ENCODE results near the gene GAB4.
"Not testable (repeated sequence)": the region's sequence is repeated elsewhere in the genome, so short reads cannot be mapped to it uniquely, and the experiment has no call there.

GAB4 gene

GRCh38 chr22:17007852-17008731, at the start of gene GAB4:
TSS of gene GAB4 (minus strand) at chr22:17008222. CDS start at chr22:17008114, 108 bp downstream.
- DNase-seq = no peak
- in situ Hi-C loops (cut with MboI; ENCODE audit: low pct_unique_long_range_greater_than_20kb, low sequenced_read_pairs) = no loop called here

- DNase-seq = no peak
- in situ Hi-C loops (cut with MboI; ENCODE audit: low pct_unique_long_range_greater_than_20kb, low sequenced_read_pairs) = no loop called here
Observed at GRCh38 chr22:17056807-17057206, 48.8 kb upstream of the GAB4 start.

GRCh38 chr22:17056058-17056457, 48.0 kb upstream of the GAB4 start:
- in situ Hi-C loops (cut with MboI; ENCODE audit: low pct_unique_long_range_greater_than_20kb, low sequenced_read_pairs) = no loop called here
- DNase-seq = no peak

GRCh38 chr22:17047656-17048055, 39.6 kb upstream of the GAB4 start:
- in situ Hi-C loops (cut with MboI; ENCODE audit: low pct_unique_long_range_greater_than_20kb, low sequenced_read_pairs) = loop anchor here (10.0 kb wide), 1 partner anchor 83 kb away; no protein-coding TSS in a partner anchor
- no peak for DNase-seq

- in situ Hi-C loops (cut with MboI; ENCODE audit: low pct_unique_long_range_greater_than_20kb, low sequenced_read_pairs) = loop anchor here (10.0 kb wide), 1 partner anchor 82 kb away; no protein-coding TSS in a partner anchor
- DNase-seq = no peak
Observed at GRCh38 chr22:17046566-17047348, 38.7 kb upstream of the GAB4 start.

GRCh38 chr22:17043521-17043920, 35.5 kb upstream of the GAB4 start:
- in situ Hi-C loops (cut with MboI; ENCODE audit: low pct_unique_long_range_greater_than_20kb, low sequenced_read_pairs) = loop anchor here (10.0 kb wide), 1 partner anchor 79 kb away; no protein-coding TSS in a partner anchor
- DNase-seq = no peak

GRCh38 chr22:17036842-17037711, 29.1 kb upstream of the GAB4 start:
- in situ Hi-C loops (cut with MboI; ENCODE audit: low pct_unique_long_range_greater_than_20kb, low sequenced_read_pairs); DNase-seq: not testable (repeated sequence)

- in situ Hi-C loops (cut with MboI; ENCODE audit: low pct_unique_long_range_greater_than_20kb, low sequenced_read_pairs); DNase-seq: not testable (repeated sequence)
Observed at GRCh38 chr22:17035976-17036841, 28.2 kb upstream of the GAB4 start.

- no peak for DNase-seq
- in situ Hi-C loops (cut with MboI; ENCODE audit: low pct_unique_long_range_greater_than_20kb, low sequenced_read_pairs) = no loop called here
Observed at GRCh38 chr22:17035246-17035645, 27.2 kb upstream of the GAB4 start.

- DNase-seq; in situ Hi-C loops (cut with MboI; ENCODE audit: low pct_unique_long_range_greater_than_20kb, low sequenced_read_pairs): not testable (repeated sequence)
Observed at GRCh38 chr22:17034532-17034931, 26.5 kb upstream of the GAB4 start.

GRCh38 chr22:17032277-17032676, 24.3 kb upstream of the GAB4 start:
- in situ Hi-C loops (cut with MboI; ENCODE audit: low pct_unique_long_range_greater_than_20kb, low sequenced_read_pairs); DNase-seq: not testable (repeated sequence)

- DNase-seq; in situ Hi-C loops (cut with MboI; ENCODE audit: low pct_unique_long_range_greater_than_20kb, low sequenced_read_pairs): not testable (repeated sequence)
Observed at GRCh38 chr22:17024380-17024779, 16.4 kb upstream of the GAB4 start.

GRCh38 chr22:17015552-17015951, 7.5 kb upstream of the GAB4 start:
- in situ Hi-C loops (cut with MboI; ENCODE audit: low pct_unique_long_range_greater_than_20kb, low sequenced_read_pairs) = not testable (repeated sequence)

GRCh38 chr22:17014101-17014440, 6.0 kb upstream of the GAB4 start:
- DNase-seq; in situ Hi-C loops (cut with MboI; ENCODE audit: low pct_unique_long_range_greater_than_20kb, low sequenced_read_pairs): not testable (repeated sequence)

More at GRCh38 chr22:17015552-17015951, 7.5 kb upstream of the GAB4 start:
- DNase-seq = not testable (repeated sequence)

- DNase-seq = no peak
- in situ Hi-C loops (cut with MboI; ENCODE audit: low pct_unique_long_range_greater_than_20kb, low sequenced_read_pairs) = no loop called here
Observed at GRCh38 chr22:17013396-17014100, 5.5 kb upstream of the GAB4 start.

GRCh38 chr22:17012267-17012666, 4.2 kb upstream of the GAB4 start:
- no peak for DNase-seq
- in situ Hi-C loops (cut with MboI; ENCODE audit: low pct_unique_long_range_greater_than_20kb, low sequenced_read_pairs) = no loop called here

- in situ Hi-C loops (cut with MboI; ENCODE audit: low pct_unique_long_range_greater_than_20kb, low sequenced_read_pairs) = no loop called here
Observed at GRCh38 chr22:17009640-17010291, 1.7 kb upstream of the GAB4 start.

More at GRCh38 chr22:17009640-17010291, 1.7 kb upstream of the GAB4 start:
- no peak for DNase-seq
